GM21737 (cell line): ENCODE results near the gene ANKRD13C.

ENCODE experiments used
- ATAC-seq: cut with Tn5 transposase; IDR thresholded peaks from one replicate; pipeline ENCODE4 v1.9.1; 2021; ENCODE audit warnings: mild to moderate bottlenecking, moderate library complexity; ENCODE audit not compliant: unreplicated experiment

ANKRD13C gene

DNA sequence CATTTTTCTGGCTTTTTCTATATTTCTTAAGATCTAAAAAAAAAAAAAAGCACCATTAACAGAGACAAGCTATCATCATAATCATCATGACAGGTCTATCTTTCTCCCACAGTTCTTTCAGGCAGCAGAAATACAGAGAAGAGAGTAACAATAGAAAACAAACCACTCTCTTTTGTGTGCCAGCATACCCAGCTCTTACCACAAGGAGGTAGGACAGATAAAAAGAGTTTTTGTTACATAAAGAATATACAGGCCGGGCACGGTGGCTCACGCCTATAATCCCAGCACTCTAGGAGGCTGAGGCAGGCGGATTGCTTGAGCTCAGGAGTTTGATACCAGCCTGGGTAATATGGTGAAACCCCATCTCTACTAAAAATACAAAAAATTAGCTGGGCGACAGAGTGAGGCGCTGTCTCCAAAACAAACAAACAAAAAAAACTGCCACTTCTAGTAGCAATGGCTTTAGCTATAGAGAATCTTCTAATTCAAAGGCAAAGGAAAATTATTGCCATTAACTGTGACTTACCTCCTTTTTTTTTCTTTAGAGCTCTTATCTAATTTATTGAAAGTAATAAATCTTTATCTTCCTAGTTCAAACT, 39.7 kb downstream of the ANKRD13C start:
- ATAC-seq, result no peak

DNA sequence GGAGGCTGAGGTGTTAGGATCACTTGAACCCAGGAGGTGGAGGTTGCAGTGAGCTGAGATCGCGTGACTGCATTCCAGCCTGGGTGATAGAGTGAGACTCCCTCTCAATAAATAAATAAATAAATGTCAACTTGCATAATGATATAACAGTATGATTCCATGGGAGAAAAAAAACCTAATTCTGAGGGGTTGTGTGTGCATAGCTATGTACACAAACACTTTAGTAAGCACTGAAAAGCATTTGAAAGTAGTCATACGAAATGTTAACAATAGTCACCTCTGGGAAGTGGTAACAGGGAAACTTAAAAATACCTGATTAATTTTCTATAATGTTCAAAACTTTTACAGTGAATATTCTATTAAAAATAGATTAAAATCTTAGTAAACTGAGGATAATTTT, 43.2 kb downstream of the ANKRD13C start:
- no peak for ATAC-seq

DNA sequence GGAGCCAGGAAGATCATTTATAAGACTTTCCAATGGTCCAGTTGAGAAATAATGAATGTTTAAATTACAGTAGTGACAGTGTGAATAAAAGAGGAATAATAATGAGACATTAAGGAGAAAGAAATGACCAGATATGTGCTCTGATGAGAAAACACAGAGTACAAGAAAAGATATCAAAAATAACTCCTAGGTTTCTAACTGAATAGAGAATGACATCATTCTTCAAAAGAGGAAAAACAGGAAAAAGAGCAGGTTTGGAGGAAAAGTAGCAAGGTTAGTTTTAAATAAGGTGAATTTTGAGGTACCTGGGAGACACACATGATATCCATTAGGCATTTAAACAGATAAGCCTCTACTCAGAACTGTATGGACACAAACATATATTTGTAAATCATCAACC, 55.0 kb downstream of the ANKRD13C start:
- ATAC-seq, result no peak

DNA sequence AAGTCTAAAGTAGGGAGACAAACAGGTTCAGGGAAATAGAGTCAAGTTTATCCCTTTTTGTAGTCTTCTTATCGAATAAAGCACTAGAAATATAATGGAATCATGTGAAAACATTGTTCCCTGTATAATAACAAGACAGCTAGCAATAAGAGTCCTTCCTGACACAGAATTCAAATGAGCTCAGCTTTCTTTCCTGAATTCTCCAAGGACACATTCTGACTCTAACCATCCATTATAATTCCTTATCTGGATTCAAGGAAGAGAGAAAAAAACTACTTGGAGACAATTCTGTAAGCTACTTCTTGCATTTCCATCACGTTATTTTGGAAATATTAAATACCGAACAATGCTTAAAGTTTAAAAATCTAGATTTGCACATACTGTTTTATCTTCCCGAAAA, 58.8 kb downstream of the ANKRD13C start:
- no peak for ATAC-seq

DNA sequence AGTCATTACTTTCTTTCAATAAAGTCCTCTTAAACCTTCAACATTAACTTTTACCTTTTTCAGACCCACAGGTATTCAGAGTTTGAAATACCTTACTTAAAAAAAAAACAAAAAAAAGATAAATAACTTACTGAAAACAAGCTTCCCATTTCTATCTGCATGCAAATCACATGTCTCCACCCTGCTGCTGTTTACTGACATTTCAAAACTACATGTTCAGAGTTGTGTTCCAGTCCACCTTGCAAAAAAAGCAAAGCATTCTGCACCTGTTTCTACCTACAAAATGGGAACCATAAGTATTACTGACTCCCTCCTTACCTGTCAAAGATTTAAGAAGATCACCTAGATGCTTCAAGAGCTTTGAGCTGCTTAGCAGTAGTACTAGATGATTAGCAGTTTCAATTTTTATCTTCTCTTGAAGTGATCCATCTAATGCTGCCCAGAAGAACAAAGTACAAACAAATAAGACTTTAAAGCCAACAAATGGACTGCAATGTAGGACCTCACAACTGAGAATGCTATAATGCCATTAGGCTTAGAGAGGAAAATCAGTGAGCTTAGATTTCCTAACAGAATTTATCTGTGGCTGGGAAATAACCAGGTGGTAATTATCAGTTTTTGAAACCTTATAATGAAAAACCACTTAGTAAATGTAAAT, 61.2 kb downstream of the ANKRD13C start:
- ATAC-seq, result no peak

DNA sequence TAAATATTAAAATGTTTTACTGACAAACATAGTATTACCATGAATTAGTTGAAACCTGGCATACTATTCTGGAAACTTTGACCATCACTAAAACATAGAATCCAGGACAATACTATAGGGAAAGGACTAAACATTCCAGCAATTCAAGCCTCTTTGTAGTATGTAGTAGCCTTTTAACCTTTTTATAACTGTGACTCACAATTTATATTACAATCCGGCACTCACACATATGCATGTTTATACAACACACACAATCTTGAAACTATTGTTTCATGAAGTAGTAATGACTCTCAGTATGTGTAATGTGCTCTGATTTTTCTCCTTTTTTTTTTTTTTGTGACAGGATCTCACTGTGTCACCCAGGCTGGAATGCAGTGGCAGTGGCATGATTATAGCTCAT, 64.3 kb downstream of the ANKRD13C start:
- ATAC-seq, result no peak

DNA sequence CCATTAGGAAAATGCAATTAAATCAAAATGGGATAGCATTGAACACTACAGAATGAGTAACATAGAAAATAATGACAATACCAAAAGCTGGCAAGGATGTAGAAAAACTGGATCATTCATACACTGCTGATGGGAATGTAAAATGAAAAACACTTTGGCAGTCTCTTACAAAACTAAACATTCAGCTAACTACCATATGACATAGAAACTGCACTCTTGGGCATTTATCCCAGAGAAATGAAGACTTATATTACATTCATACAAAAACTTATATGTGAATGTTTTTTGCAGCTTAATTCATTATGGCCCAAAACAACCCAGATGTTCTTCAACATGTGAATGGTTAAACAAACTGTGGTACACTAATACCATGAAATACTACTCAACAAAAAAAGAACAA, 66.4 kb downstream of the ANKRD13C start:
- no peak for ATAC-seq

DNA sequence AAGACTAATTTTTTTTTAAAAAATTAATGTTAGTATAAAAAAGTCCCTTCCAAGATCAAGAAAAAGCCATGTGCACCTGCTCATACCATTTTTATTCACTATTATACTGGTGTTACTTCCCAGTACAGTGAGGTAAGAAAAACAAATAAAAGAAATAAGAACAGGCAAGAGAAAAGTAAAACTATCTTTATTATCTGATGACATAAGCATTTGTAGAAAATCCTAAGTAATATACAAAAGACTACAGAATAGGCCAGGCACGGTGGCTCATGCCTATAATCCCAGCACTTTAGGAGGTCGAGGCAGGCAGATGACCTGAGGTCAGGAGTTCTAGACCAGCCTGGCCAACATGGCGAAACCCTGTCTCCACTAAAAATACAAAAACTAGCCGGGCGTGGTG, 68.1 kb downstream of the ANKRD13C start:
- no peak for ATAC-seq

DNA sequence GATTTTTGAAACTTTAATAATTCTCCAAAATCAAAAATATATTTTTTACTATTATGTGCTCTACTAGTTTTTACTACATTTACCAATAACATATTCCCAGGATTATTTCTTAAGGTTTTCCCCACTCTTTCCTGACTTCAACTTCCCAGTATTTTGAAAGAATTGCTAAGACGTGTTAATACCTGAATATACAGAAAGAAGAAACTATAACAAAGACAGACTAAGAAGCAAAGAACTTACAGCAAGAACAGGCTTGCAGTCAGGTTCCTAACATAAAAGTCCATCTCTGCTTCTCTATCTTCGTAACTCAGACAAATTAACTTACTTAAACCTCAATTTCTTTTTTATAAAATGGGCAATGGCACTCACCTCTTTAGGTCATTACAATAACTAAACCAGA, 70.2 kb downstream of the ANKRD13C start:
- ATAC-seq, result no peak

DNA sequence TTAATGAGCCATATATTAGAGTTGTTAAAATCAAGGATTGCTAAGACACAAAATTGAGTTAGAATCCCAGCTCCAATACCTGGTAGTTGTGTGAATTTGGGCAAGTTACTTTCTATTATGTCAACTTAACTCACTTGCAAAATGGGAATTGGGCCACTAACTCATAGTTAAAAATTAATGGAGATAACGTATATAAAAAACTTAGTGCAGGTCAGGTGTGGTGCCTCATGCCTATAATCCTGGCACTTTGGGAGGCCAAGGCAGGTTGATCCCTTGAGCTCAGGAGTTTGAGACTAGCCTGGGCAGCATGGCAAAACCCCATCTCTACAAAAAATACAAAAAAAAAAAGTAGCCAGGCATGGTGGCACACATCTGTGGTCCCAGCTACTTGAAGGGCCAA, 75.8 kb downstream of the ANKRD13C start:
- no peak for ATAC-seq

DNA sequence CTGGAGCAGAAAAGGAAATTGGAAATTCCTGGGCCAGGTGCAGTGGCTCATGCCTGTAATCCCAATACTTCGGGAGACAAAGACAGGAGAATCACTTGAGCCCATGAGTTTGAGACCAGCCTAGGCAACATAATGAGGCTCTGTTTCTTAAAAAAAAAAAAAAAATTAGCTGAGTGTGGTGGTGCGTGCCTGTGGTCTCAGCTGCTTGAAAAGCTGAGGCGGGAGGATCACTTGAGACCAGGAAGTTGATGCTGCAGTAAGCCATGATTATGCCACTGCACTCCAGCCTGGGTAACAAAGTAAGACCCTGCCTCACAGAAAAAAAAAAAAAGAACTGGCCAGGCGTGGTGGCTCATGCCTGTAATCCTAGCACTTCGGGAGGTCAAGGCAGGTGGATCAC, 76.6 kb downstream of the ANKRD13C start:
- no peak for ATAC-seq

DNA sequence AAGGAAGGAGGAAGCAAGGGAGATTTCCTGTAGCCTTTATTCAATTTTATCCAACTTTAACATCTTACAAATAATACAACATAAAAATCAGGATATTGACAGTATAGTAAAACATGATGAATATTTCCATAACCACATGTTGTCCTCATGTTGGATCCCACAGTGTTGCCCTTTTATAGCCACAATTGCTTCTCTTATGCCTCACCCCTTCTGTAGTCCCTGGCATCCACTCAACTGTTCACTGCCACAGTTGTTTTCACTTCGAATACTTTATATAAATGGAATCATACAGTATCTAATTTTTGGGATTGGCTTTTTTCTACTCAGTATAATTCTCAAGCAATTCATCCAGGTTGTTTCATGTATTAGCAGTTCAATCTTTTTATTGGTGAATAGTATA, 88.6 kb downstream of the ANKRD13C start:
- ATAC-seq, result no peak

DNA sequence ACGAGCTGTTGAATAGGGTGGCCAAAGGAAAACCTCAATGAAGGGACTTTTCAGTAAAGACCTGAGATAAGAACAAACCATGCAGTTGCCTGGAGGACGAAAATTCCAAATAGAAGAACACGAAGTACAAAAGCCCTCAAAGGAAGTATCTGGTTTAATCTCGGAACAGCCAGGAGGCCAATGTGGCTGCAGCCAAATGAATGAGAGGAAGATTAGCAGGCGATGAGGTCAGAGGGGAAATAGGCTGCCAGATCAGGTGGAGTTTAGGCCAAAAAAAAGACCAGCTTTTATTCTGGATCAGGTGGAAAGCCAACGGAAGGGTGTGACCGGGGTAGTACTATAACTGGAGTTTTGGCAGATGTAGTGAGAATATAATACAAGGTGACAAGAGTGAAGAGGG, 89.7 kb downstream of the ANKRD13C start:
- no peak for ATAC-seq

DNA sequence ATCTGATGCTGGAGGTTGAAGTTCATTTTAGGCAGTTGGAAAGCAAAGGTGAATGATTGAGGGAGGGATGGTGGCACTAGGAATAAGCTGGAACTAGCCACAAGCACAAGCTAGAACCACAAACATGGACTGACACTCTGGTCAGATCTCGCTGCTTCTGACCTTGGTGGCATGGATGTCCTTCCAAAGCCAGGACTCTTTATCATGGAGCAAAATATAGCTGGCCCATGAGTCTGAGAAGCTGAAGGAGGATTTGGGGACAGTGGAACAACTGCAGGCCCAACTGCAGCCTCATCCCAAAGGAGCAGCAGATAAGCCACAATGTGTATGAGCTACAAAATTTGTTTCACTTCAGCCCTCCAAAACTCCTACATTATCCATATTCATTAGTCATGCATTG, 97.9 kb downstream of the ANKRD13C start:
- ATAC-seq, result no peak

DNA sequence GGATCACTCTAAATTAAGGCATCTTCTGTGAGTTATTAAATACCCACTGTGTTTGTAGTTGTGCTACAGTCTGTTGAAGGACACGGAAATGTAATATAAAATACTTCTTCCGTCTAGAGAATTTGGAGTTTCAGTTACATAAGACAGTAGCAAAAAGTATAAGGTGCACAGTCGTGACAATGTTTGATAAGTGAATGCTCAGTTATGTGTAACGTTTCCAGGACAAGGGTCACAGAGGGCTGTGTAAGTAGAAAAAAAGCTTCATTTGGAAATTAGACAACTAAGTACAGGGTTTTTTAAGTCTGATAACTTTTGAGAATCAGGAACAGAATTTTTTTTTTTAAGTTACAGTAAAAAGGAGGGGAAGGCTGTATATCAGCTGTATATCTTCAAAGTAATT, 105.8 kb downstream of the ANKRD13C start:
- no peak for ATAC-seq

DNA sequence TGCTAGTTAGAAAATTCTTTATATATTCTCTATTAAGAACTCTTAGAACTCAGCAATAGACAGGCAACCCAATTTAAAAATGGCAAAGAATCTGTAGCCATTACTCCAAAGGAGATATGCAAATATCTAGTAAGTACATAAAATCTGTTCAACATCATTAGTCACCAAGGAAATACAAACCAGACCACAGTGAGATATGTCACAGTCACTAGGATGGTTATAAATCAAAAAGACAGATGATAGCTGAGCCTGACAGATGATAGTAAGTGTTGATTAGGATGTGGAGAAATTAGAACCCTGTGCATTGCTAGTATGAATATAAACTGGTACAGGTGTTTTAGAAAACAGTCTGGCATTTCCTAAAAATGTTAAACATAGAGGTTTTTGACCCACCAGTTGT, 106.8 kb downstream of the ANKRD13C start:
- no peak for ATAC-seq

DNA sequence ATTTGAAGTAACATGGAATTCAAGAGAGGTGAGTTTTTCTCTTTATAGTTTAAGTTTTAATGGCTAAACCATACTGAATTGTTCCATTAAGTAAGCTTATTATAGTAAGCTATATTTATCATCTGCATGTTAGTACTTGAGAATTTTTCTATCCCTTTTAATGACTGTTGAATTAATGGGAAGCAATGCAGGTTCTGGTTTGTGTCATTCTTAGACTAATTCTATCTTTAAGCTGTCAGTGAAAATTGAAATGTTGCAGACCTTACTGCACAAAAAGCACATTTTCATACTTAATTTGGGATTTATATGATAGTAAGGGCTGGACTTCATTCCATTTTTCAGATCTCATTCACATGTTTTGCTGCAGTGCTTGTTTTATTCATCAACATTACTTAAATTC, 107.4 kb downstream of the ANKRD13C start:
- no peak for ATAC-seq

DNA sequence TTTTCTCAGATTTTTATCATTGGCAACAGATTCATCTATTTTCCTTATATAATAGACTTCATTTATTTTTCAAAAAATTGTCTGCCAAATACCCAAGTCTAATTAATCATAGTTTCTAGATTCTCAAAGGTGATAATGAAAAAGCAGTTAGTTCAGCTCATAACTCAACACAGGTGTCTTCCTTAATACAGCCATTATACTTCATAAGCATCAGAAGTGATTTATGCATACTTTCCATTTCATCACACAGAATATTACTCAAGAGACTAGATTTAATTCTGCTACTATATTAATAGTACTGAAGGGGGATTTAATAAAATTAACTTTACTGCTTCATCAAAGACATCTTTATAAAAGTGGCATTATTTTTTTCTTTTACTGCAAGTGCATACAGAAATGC, 114.6 kb downstream of the ANKRD13C start:
- ATAC-seq, result no peak

DNA sequence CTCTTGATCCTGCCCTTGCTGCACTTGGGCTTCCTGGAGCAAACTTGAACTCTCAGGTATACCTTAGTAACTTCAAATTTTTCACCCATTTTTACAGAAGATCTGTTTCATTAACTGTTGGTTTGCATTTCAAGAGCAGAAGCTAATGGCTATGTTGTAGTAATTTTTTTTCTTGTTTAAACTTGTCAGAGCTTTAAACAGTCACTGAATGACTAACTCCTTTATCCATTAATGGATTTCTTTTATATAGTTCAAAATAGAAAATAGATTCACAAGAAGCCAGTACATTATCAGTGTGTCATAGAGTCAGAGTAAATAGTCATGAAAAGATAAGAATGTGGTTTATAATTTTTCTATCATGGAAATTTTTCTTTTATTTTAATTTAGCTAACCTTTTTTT, 119.8 kb downstream of the ANKRD13C start:
- ATAC-seq, result no peak

DNA sequence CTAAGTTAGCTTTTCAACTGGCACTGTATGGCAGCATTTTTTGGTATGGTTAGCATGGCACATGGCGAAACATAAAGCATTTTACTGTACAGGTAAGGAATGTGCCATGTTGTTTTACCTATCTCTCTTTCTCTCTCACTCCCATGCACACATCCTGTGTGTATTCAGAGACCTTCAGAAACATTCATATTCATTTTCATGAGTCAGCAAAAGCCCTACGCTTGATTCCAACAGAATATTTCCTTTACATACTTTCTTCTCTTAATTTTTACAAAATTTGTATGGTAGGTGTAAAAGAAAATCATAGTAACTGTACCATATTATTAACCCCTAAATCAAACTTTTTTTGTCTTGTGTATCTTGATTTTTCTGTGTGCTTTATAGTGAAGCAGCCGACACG, 123.0 kb downstream of the ANKRD13C start:
- ATAC-seq, result no peak

DNA sequence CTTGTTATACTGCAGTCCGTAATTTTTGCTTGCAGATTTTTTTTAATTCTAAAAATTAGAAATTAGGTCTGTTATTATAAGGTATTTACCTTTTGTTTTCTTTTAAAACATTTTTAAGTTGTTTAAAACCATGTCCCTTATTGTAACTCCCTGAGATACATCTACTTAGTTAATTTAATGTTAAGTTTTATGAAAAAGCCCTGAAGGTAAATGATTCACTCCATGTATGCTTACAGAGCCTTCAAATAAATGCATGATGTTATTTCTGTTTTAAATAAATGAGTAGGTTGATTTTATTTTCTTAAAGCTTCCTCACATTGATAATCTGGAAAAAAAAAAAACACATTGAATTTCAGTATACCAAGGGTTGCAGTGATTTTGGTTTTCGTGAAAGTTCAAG, 125.9 kb downstream of the ANKRD13C start:
- no peak for ATAC-seq

DNA sequence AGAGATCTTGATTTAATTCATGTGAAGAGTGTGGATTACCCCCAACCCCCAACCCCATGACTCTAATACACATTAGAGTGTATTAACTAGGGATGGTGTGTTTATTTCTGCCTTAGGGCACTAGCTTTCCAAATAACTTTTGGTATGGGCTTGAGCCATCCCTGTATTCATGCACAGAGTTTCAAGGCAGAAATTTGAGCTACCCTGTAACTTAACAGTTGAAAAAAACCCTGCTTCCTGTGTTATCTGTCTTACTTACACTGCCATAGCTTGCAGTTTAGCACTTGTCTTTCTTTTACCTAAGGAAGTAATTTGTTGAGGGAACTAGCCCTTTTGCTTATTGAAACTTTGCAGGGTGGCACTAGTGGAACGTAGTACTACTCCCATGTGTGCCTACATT, 127.1 kb downstream of the ANKRD13C start:
- no peak for ATAC-seq

DNA sequence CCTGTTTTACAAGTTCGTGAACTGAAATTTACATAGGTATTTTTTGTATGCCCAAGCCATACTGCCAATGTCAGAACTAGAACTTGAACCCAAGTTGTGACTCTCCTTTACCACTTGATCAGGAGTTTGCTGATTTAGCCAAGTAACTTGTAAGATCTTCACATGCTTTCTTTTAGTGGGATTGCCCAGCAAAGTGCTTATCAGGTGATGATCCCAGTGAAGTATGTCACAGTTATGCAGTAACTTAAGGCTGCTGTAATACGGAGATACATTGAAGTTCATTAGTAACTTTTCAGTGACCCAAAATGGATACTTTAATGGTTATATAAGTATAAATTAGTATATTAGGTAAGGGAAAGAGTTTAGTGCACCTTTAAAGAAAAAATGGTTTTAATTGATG, 129.6 kb downstream of the ANKRD13C start:
- no peak for ATAC-seq
